ENCODE data around the gene TAF9B.
A peak's percentile ranks its signal among the peaks of the same experiment; 100 is the strongest.

The TAF9B gene

GRCh38 chrX:78116365-78116764 is 23.1 kb downstream of the TAF9B start:
- peaks cover 2% of the 10 kb centered on the region for H3K4me1 ChIP-seq (ENCODE audit: control insufficient read depth, insufficient read depth, low read length)
- no peaks in the 10 kb centered on the region for H3K27me3 ChIP-seq (ENCODE audit: control insufficient read depth in 1 of 2, insufficient read depth in 2 of 2, low read length in 2 of 2)
- H3K9me3 ChIP-seq (ENCODE audit: control insufficient read depth in 2 of 2, low read length in 2 of 2): no peaks in the 10 kb centered on the region
- no peak overlapping the region for H3K27ac ChIP-seq (ENCODE audit: low read length)
- no peak overlapping the region for H3K9ac ChIP-seq (ENCODE audit: low read length in 2 of 2)
- no peak overlapping the region for H3K4me3 ChIP-seq (ENCODE audit: low read length in 2 of 2)
- H3K36me3 ChIP-seq (ENCODE audit: control insufficient read depth in 2 of 2, insufficient read depth in 2 of 2, low read length in 2 of 2): peaks cover 37 to 44% of the 10 kb centered on the region in 2 donors

- Histone ChIP-seq H3K4me1 (ENCODE audit: control insufficient read depth, insufficient read depth, low read length) (peaks cover 9% of the 10 kb centered on the region), H3K36me3 (ENCODE audit: control insufficient read depth in 2 of 2, insufficient read depth in 2 of 2, low read length in 2 of 2) (peaks cover 17 to 22% of the 10 kb centered on the region in 2 donors), H3K9ac (ENCODE audit: low read length in 2 of 2) (no peak overlapping the region), H3K9me3 (ENCODE audit: control insufficient read depth in 2 of 2, low read length in 2 of 2) (no peaks in the 10 kb centered on the region), H3K27ac (ENCODE audit: low read length) (no peak overlapping the region), H3K4me3 (ENCODE audit: low read length in 2 of 2) (no peak overlapping the region), H3K27me3 (ENCODE audit: control insufficient read depth in 1 of 2, insufficient read depth in 2 of 2, low read length in 2 of 2) (no peaks in the 10 kb centered on the region)
Observed at GRCh38 chrX:78111140-78111931, 28.1 kb downstream of the TAF9B start.

GRCh38 chrX:78109458-78109857 is 30.0 kb downstream of the TAF9B start:
- peaks cover 14 to 15% of the 10 kb centered on the region in 2 donors for H3K36me3 ChIP-seq (ENCODE audit: control insufficient read depth in 2 of 2, insufficient read depth in 2 of 2, low read length in 2 of 2)
- H3K4me3 ChIP-seq (ENCODE audit: low read length in 2 of 2): no peak overlapping the region
- no peaks in the 10 kb centered on the region for H3K9me3 ChIP-seq (ENCODE audit: control insufficient read depth in 2 of 2, low read length in 2 of 2)
- H3K27ac ChIP-seq (ENCODE audit: low read length): no peak overlapping the region
- no peaks in the 10 kb centered on the region for H3K27me3 ChIP-seq (ENCODE audit: control insufficient read depth in 1 of 2, insufficient read depth in 2 of 2, low read length in 2 of 2)
- H3K4me1 ChIP-seq (ENCODE audit: control insufficient read depth, insufficient read depth, low read length): peaks cover 12% of the 10 kb centered on the region
- no peak overlapping the region for H3K9ac ChIP-seq (ENCODE audit: low read length in 2 of 2)

GRCh38 chrX:78106651-78106986 is 32.8 kb downstream of the TAF9B start:
- Histone ChIP-seq H3K4me3 (ENCODE audit: low read length in 2 of 2) (peak overlapping the region in 1 of 2 donors; percentile 16), H3K27ac (ENCODE audit: low read length) (no peak overlapping the region), H3K4me1 (ENCODE audit: control insufficient read depth, insufficient read depth, low read length) (peaks cover 19% of the 10 kb centered on the region)

DNA sequence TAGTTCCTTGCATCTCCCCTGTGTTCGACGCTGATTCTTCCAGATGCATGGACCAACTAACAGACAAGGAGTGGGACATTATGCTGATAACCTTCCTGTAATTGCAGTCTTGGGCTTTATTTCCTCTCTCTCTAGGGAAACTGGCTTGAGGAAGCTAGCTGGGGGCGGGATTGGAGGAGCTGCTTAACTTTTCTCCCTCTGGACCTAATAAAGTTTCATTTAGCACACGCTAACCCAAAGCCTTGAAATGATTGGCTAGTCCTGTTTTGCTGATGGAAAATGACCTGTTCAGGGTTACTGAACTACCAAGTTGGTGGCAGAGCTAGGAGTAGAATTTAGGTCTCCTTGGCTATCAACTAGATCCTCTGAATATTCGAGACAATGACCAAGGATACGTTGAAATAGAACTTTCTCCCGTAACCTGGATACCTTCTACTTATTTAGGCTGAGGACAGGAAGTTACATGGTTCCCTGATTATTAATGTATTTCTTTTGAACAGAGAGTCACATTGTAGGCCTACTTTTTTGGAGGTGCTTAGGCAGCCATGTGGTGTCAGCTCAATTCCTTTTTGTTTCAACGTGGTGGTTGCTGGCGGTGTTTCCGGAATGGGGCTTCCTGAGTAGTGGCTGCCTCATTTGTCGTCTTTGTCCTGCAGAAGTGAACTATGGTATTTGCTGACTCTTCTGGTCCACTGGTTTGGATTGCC is 33.4 kb downstream of the TAF9B start:
- Histone ChIP-seq H3K9me3 (ENCODE audit: control insufficient read depth in 2 of 2, low read length in 2 of 2) (no peaks in the 10 kb centered on the region), H3K9ac (ENCODE audit: low read length in 2 of 2) (no peak overlapping the region), H3K4me3 (ENCODE audit: low read length in 2 of 2) (peak overlapping the region; percentile 91 to 94), H3K36me3 (ENCODE audit: control insufficient read depth in 2 of 2, insufficient read depth in 2 of 2, low read length in 2 of 2) (no peaks in the 10 kb centered on the region), H3K4me1 (ENCODE audit: control insufficient read depth, insufficient read depth, low read length) (peaks cover 19% of the 10 kb centered on the region), H3K27me3 (ENCODE audit: control insufficient read depth in 1 of 2, insufficient read depth in 2 of 2, low read length in 2 of 2) (no peaks in the 10 kb centered on the region), H3K27ac (ENCODE audit: low read length) (no peak overlapping the region)

More at GRCh38 chrX:78106651-78106986, 32.8 kb downstream of the TAF9B start:
- Histone ChIP-seq H3K9ac (ENCODE audit: low read length in 2 of 2) (no peak overlapping the region), H3K27me3 (ENCODE audit: control insufficient read depth in 1 of 2, insufficient read depth in 2 of 2, low read length in 2 of 2) (no peaks in the 10 kb centered on the region), H3K36me3 (ENCODE audit: control insufficient read depth in 2 of 2, insufficient read depth in 2 of 2, low read length in 2 of 2) (peaks cover 3% of the 10 kb centered on the region in 2 donors), H3K9me3 (ENCODE audit: control insufficient read depth in 2 of 2, low read length in 2 of 2) (no peaks in the 10 kb centered on the region)

DNA sequence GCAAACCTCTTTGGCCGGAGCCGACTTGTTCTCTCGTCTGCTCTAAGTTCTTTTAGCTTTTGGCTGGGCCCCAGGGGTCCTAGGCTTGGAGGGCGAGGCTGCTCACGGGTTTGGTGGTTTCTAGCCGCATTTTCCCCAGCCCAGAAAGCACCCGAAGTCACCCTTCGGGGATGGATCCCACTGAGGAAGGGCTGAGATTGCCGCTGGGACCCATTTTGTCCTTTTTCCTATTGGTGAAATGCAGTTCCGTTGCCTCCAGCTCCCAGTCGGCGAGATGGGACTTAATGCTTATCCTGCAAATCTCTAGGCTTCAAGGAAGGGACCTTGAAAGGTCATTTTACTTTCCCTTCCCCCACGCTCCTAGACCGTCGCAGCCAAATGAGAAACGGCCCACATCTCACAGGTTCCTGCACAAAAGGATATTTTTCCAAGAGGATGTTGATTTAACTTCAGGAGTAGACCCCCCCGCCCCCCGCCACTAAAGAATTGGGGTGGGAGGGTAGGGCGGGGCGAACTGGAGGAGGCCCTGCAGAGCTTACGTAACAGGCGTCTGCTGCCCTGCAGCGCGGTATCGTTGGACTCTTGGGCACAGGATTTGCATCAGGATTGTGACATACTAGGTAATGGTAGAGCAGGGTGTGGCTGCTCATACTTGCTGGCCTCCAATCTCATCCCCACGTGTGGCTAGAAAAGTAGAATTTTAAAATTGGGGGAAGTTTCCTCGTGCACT is 34.8 kb downstream of the TAF9B start:
- no peaks in the 10 kb centered on the region for H3K9me3 ChIP-seq (ENCODE audit: control insufficient read depth in 2 of 2, low read length in 2 of 2)
- H3K4me1 ChIP-seq (ENCODE audit: control insufficient read depth, insufficient read depth, low read length): peaks cover 19% of the 10 kb centered on the region
- peaks cover 0 to 2% of the 10 kb centered on the region in 2 donors for H3K27me3 ChIP-seq (ENCODE audit: control insufficient read depth in 1 of 2, insufficient read depth in 2 of 2, low read length in 2 of 2)
- peak overlapping the region; percentile 93 to 98 for H3K9ac ChIP-seq (ENCODE audit: low read length in 2 of 2)
- H3K4me3 ChIP-seq (ENCODE audit: low read length in 2 of 2): peak overlapping the region; percentile 91 to 94
- no peaks in the 10 kb centered on the region for H3K36me3 ChIP-seq (ENCODE audit: control insufficient read depth in 2 of 2, insufficient read depth in 2 of 2, low read length in 2 of 2)
- peak overlapping the region; percentile 93 for H3K27ac ChIP-seq (ENCODE audit: low read length)

DNA sequence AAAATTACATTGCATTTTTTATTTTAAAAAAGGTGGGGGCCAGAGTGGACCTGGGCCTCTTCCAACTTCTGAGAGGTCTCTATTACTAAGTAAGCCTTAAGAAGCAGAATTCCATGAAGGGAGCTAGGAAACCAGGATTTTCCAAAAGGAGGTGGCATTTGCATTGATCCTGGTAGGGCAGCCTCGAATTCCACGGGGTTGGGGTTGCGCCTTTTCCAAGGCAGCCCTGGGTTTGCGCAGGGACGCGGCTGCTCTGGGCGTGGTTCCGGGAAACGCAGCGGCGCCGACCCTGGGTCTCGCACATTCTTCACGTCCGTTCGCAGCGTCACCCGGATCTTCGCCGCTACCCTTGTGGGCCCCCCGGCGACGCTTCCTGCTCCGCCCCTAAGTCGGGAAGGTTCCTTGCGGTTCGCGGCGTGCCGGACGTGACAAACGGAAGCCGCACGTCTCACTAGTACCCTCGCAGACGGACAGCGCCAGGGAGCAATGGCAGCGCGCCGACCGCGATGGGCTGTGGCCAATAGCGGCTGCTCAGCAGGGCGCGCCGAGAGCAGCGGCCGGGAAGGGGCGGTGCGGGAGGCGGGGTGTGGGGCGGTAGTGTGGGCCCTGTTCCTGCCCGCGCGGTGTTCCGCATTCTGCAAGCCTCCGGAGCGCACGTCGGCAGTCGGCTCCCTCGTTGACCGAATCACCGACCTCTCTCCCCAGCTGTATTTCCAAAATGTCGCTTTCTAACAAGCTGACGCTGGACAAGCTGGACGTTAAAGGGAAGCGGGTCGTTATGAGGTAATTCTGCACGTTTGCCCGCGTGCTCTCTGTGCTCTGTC is 35.6 kb downstream of the TAF9B start, which contains the start of gene PGK1:
TSS of gene PGK1 (plus strand) at position 626 of the 824 bp plus-strand sequence. CDS start at position 719, 93 bp downstream.
- peak within 1 kb of the TSS; percentile 93 for H3K27ac ChIP-seq (ENCODE audit: low read length)
- peaks cover 0 to 4% of the 10 kb centered on the region in 2 donors for H3K27me3 ChIP-seq (ENCODE audit: control insufficient read depth in 1 of 2, insufficient read depth in 2 of 2, low read length in 2 of 2)

DNA sequence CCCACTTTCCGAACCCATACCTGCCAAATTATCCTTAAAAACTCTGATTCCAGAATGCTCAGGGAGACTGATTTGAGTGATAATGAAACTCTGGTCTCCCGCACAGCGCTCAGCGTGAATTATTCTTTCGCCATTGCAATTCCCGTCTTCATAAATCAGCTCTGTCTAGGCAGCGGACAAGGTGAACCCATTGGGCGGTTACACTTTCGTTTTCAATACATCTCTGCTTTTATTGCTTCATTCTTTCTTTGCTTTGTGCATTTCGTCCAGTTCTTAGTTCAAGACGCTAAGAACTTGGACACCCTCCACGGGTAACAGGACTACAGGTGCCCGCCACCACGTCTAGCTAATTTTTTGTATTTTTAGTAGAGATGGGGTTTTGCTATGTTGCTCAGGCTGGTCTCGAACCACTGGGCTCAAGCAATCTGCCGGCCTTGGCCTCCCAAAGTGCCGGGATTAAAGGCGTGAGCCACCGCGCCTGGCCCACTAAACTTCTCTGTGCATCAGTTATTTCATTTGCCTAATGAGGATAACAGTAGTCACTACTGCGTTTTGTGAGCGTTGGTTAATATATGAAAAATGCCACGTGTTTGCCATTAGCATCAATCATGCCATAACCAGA is 36.3 kb downstream of the TAF9B start:
- Histone ChIP-seq H3K9ac (ENCODE audit: low read length in 2 of 2) (peak overlapping the region; percentile 72 to 76), H3K27ac (ENCODE audit: low read length) (peak overlapping the region; percentile 93), H3K9me3 (ENCODE audit: control insufficient read depth in 2 of 2, low read length in 2 of 2) (no peaks in the 10 kb centered on the region), H3K4me1 (ENCODE audit: control insufficient read depth, insufficient read depth, low read length) (peaks cover 16% of the 10 kb centered on the region), H3K27me3 (ENCODE audit: control insufficient read depth in 1 of 2, insufficient read depth in 2 of 2, low read length in 2 of 2) (peaks cover 0 to 4% of the 10 kb centered on the region in 2 donors), H3K4me3 (ENCODE audit: low read length in 2 of 2) (peak overlapping the region; percentile 71 to 91), H3K36me3 (ENCODE audit: control insufficient read depth in 2 of 2, insufficient read depth in 2 of 2, low read length in 2 of 2) (no peaks in the 10 kb centered on the region)

More for the DNA sequence above, 35.6 kb downstream of the TAF9B start, which contains the start of gene PGK1:
- Histone ChIP-seq H3K9ac (ENCODE audit: low read length in 2 of 2) (peak within 1 kb of the TSS; percentile 93 to 98), H3K9me3 (ENCODE audit: control insufficient read depth in 2 of 2, low read length in 2 of 2) (no peaks in the 10 kb centered on the region), H3K4me3 (ENCODE audit: low read length in 2 of 2) (peak within 1 kb of the TSS; percentile 91 to 94), H3K4me1 (ENCODE audit: control insufficient read depth, insufficient read depth, low read length) (peaks cover 17% of the 10 kb centered on the region), H3K36me3 (ENCODE audit: control insufficient read depth in 2 of 2, insufficient read depth in 2 of 2, low read length in 2 of 2) (no peaks in the 10 kb centered on the region)

DNA sequence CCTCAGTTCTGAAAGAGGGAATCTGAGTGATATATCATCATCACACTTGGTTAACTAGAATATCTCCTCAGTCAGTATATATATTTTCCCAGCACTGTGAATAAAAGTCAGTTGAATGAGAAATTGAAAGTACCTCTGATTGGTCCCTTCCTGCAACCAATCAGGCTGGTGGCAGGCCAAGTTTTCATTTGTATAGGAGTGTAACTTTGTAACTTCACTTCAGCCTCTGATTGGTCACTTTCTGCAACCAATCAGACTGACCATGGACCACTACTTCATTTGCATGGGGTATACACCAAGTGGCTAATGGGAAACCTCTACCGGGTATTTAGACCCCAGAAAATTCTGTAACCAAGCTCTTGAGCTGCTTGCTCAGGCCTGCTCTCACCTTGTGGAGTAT is 37.4 kb downstream of the TAF9B start:
- H3K9ac ChIP-seq (ENCODE audit: low read length in 2 of 2): no peak overlapping the region
- peaks cover 10% of the 10 kb centered on the region for H3K4me1 ChIP-seq (ENCODE audit: control insufficient read depth, insufficient read depth, low read length)
- H3K9me3 ChIP-seq (ENCODE audit: control insufficient read depth in 2 of 2, low read length in 2 of 2): no peaks in the 10 kb centered on the region
- no peak overlapping the region for H3K27ac ChIP-seq (ENCODE audit: low read length)
- no peak overlapping the region for H3K4me3 ChIP-seq (ENCODE audit: low read length in 2 of 2)
- peaks cover 0 to 4% of the 10 kb centered on the region in 2 donors for H3K27me3 ChIP-seq (ENCODE audit: control insufficient read depth in 1 of 2, insufficient read depth in 2 of 2, low read length in 2 of 2)
- no peaks in the 10 kb centered on the region for H3K36me3 ChIP-seq (ENCODE audit: control insufficient read depth in 2 of 2, insufficient read depth in 2 of 2, low read length in 2 of 2)
